GM12878 (cell line): Measurements from ENCODE around the gene HSPBAP1. TPM values are rescaled to one million over a fixed set of nuclear protein-coding genes. Genes with fewer than 3 reads are reported as not detected.
A peak's percentile ranks its signal among the peaks of the same experiment; 100 is the strongest.

ENCODE experiments used
- ATAC-seq: fragments of 200-7000 bp; cut with Tn5 transposase; 3 replicates; pipeline ENCODE4 v1.9.1; 2020; ENCODE audit warnings: mild to moderate bottlenecking, moderate library complexity
- BruUV-seq: library from RNA; stranded (reverse); fragments of 400-500 nt; replicated peaks from 2 replicates; lab custom pipeline; 2021; lab: Mats Ljungman, UMichigan
- CTCF ChIA-PET: fragments of 300-600 bp; sonication (Branson Sonifier 250); formaldehyde crosslinking; extraction: SDS; loops from one replicate; lab custom pipeline; 2021; ENCODE audit warnings: inconsistent platforms; lab: Yijun Ruan, JAX
- POLR2A ChIA-PET: fragments of 350-600 bp; formaldehyde crosslinking; extraction: SDS; loops from one replicate; lab custom pipeline; 2021; ENCODE audit warnings: inconsistent platforms; lab: Charles Lee
- RAD21 ChIA-PET: fragments of 300-600 bp; sonication (Branson Sonifier 250); formaldehyde crosslinking; loops from one replicate; lab custom pipeline; 2023; ENCODE audit warnings: antibody characterized with exemption; ENCODE audit not compliant: unreplicated experiment; lab: Charles Lee
- SMC1A ChIA-PET: fragments of 300-600 bp; sonication (Branson Sonifier 250); formaldehyde crosslinking; loops from one replicate; lab custom pipeline; 2023; ENCODE audit not compliant: unreplicated experiment, uncharacterized antibody; lab: Charles Lee
- DNase-seq: peaks from one replicate; pipeline ENCODE4 v3.0.0-alpha.2; 2011; ENCODE audit warnings: low read depth, low spot score
- FAIRE-seq: peaks from 3 replicates; lab custom pipeline; 2011; peaks lifted over from hg19 to GRCh38; lab: Jason Lieb, UNC
- H2AFZ ChIP-seq: 2 replicates; pipeline ENCODE4 v1.6.0; 2011; ENCODE audit warnings: low read depth, low read length, control low read depth; ENCODE audit not compliant: control insufficient read depth
- H3K27ac ChIP-seq: 2 replicates; pipeline ENCODE4 v1.5.1; 2011; ENCODE audit warnings: control low read depth; ENCODE audit not compliant: control insufficient read depth, insufficient read depth
- H3K27me3 ChIP-seq, 2 experiments: replicated peaks in 1 of 2; 2 replicates each; pipeline versions ENCODE4 v1.6.0 to v1.6.1; 2011; ENCODE audit warnings: low read length in 1 of 2; ENCODE audit not compliant: control insufficient read depth in 2 of 2, insufficient read depth in 2 of 2
- H3K36me3 ChIP-seq, 2 experiments: 2 replicates each; pipeline ENCODE4 v1.5.1; 2011; ENCODE audit warnings: low read length in 1 of 2; ENCODE audit not compliant: control insufficient read depth in 2 of 2, insufficient read depth in 2 of 2
- H3K4me1 ChIP-seq: 2 replicates; pipeline ENCODE4 v1.6.1; 2011; ENCODE audit warnings: mild to moderate bottlenecking, low read length, moderate library complexity, mixed read lengths; ENCODE audit not compliant: control insufficient read depth, insufficient read depth
- H3K4me2 ChIP-seq: 2 replicates; pipeline ENCODE4 v1.6.0; 2011; ENCODE audit warnings: control low read depth; ENCODE audit not compliant: control insufficient read depth, insufficient read depth
- H3K4me3 ChIP-seq: fragments of 200-600 bp; sonication (generic); 2 replicates; pipeline ENCODE4 v1.5.1; 2016
- H3K79me2 ChIP-seq: 2 replicates; pipeline ENCODE4 v1.6.0; 2011; ENCODE audit warnings: low read length; ENCODE audit not compliant: control insufficient read depth, insufficient read depth
- H3K9ac ChIP-seq: 2 replicates; pipeline ENCODE4 v1.8.0; 2011; ENCODE audit warnings: low read length, control low read depth, mixed read lengths; ENCODE audit not compliant: control insufficient read depth, insufficient read depth
- H3K9me3 ChIP-seq: replicated peaks from 3 replicates; pipeline ENCODE4 v1.5.1; 2011; ENCODE audit warnings: mild to moderate bottlenecking, low read length; ENCODE audit not compliant: control insufficient read depth, insufficient read depth
- H4K20me1 ChIP-seq: 2 replicates; pipeline ENCODE4 v1.6.0; 2011; ENCODE audit not compliant: control insufficient read depth, insufficient read depth
- ASH2L ChIP-seq: fragments of 300-600, 200-600 bp; sonication (generic); IDR thresholded peaks from 2 replicates; pipeline ENCODE4 v1.6.1; 2017; ENCODE audit warnings: low read depth, mild to moderate bottlenecking, borderline replicate concordance
- FOXM1 ChIP-seq: IDR thresholded peaks from 2 replicates; pipeline ENCODE4 v1.6.1; 2012; ENCODE audit warnings: low read depth, mild to moderate bottlenecking, inconsistent platforms, low read length, moderate library complexity
- PAX8 ChIP-seq: fragments of 450-650 bp; IDR thresholded peaks from 2 replicates; pipeline ENCODE4 v1.6.1; 2017; ENCODE audit warnings: mild to moderate bottlenecking, moderate library complexity
- POLR2AphosphoS5 ChIP-seq: IDR thresholded peaks from 2 replicates; pipeline ENCODE4 v1.6.1; 2011; ENCODE audit warnings: mild to moderate bottlenecking, low read length, inconsistent platforms
- SRF ChIP-seq, 2 experiments: IDR thresholded peaks; 2 replicates each; pipeline ENCODE4 v1.6.1; 2011; ENCODE audit warnings: low read depth in 2 of 2, low read length in 2 of 2, mild to moderate bottlenecking in 1 of 2, moderate library complexity in 1 of 2
- ZNF217 ChIP-seq: fragments of 450-650 bp; IDR thresholded peaks from 2 replicates; pipeline ENCODE4 v1.6.1; 2017; ENCODE audit warnings: antibody characterized with exemption, mild to moderate bottlenecking
- WGBS: methylation state at CpG from one replicate; pipeline ENCODE4 v1.1.6; 2016; ENCODE audit warnings: low lambda C conversion rate; ENCODE audit not compliant: insufficient replicate concordance, insufficient coverage; ENCODE audit errors: missing lambda C conversion rate; 5-methylcytosine and 5-hydroxymethylcytosine counted together
- in situ Hi-C: fragments of 300-500 bp; cut with MboI; formaldehyde crosslinking; loops from 9 replicates; pipeline ENCODE4 v1.14.3; 2018; ENCODE audit warnings: mixed read lengths
- intact Hi-C: fragments of 100-400 bp; cut with micrococcal nuclease; formaldehyde crosslinking; loops from one replicate; pipeline ENCODE4 v1.14.2; 2022; ENCODE audit not compliant: unreplicated experiment
- polyA plus RNA-seq, 11 experiments: library from polyadenylated mRNA; depleted of rRNA in 4 of 11; unstranded in 6 of 11; stranded (reverse) in 5 of 11; fragments of >200 nt; fragmentation: Nextera tagmentation in 4 of 11; fragmentation: Illumina TruSeq in 1 of 11; extraction: Ambion mirVana in 4 of 11; extraction: Trizol in 1 of 11; gene quantifications; 1 replicate in 1 of 11; 2 replicates in 10 of 11; pipeline versions ENCODE4 v1.2.1 to v1.2.3, GENCODE V29; 2011 to 2016; ENCODE audit warnings: inconsistent platforms in 2 of 11, missing spikeins in 2 of 11, low read depth in 1 of 11
- total RNA-seq, 4 experiments: library from RNA; depleted of rRNA in 3 of 4; stranded (reverse); fragments of >200 nt in 3 of 4; fragmentation: Illumina TruSeq in 1 of 4; extraction: Trizol in 1 of 4; gene quantifications; 2 replicates each; pipeline versions ENCODE4 v1.2.1 to v1.2.3, GENCODE V29; 2013 to 2021
- TF ChIP-seq, protein P1 (sequence below): fragments of 450-650 bp; IDR thresholded peaks from 2 replicates; pipeline ENCODE4 v1.6.1; 2017; ENCODE audit warnings: mild to moderate bottlenecking, moderate library complexity
- TF ChIP-seq, protein P2 (sequence below): fragments of 450-650 bp; IDR thresholded peaks from 2 replicates; pipeline ENCODE4 v1.6.1; 2016; ENCODE audit warnings: mild to moderate bottlenecking

The HSPBAP1 gene
- total and polyA plus RNA-seq, 10 of the 15 experiments (the other 5 are each of a cell fraction or from before 2014, with no cell fraction given), result 3.2 to 10.3 (median 7.9) TPM

DNA sequence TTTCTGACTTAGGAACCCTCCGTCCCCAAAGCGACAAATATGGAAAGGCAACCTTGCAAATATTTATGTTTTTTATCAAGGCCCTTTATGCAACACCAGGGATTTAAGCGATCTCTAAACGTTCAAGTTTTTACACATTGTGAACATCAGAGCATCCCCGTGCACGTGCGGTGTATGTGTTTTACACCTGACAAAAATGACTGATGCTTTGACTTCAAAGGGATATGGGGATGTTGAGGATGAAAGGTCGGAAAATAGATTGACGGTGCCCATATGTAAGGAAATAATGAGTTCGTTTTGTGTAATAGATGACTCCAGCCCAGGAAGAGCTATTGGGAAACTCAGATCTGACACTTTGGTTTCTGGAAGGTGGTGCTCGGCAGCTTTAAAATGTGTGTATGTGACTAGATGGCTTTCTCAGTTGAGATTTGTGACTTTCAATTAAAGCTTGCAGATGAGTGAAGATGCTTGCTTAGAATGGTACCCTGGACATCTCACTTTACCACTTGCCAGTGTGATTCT lies 2.1 kb upstream of the HSPBAP1 start:
- peak overlapping the region; percentile 94 for H2AFZ ChIP-seq
- no peak for ATAC-seq
- ChIA-PET RAD21 (interaction anchor here (0.9 kb wide), 1 partner anchor 14 kb away, joined by 3 read pairs; no protein-coding TSS in a partner anchor), SMC1A (interaction anchor here (0.9 to 1.4 kb wide), 3 partner anchors 19 to 22 kb away, joined by 3 to 5 read pairs (median 3); no protein-coding TSS in a partner anchor), POLR2A (interaction anchor here (0.5 to 0.9 kb wide), 2 partner anchors 14 to 462 kb away, joined by 4 to 9 read pairs; no protein-coding TSS in a partner anchor), CTCF (interaction anchor here (1.2 kb wide), 1 partner anchor 336 kb away, joined by 3 read pairs; no protein-coding TSS in a partner anchor)
- no peaks in the 10 kb centered on the region; the same call in 1 of the 2 replicates for H3K79me2 ChIP-seq
- WGBS, result 85% methylated on average over 11 of the region's 11 CpGs
- H4K20me1 ChIP-seq, result no peaks in the 10 kb centered on the region
- intact Hi-C loops (loop anchor here (1.0 to 10.0 kb wide), 2 partner anchors 21 to 231 kb away; partner anchors contain the start of genes DTX3L and PARP9), in situ Hi-C loops (no loop called here)
- BruUV-seq, result TSS peak; percentile 78
- no peaks in the 10 kb centered on the region for H3K9me3 ChIP-seq
- H3K27ac ChIP-seq, result no peak overlapping the region
- peak overlapping the region; percentile 93 for H3K4me2 ChIP-seq
- no peak for DNase-seq
- no peaks in the 10 kb centered on the region for H3K27me3 ChIP-seq
- no peak for FAIRE-seq
- TF ChIP-seq, protein P1, sequence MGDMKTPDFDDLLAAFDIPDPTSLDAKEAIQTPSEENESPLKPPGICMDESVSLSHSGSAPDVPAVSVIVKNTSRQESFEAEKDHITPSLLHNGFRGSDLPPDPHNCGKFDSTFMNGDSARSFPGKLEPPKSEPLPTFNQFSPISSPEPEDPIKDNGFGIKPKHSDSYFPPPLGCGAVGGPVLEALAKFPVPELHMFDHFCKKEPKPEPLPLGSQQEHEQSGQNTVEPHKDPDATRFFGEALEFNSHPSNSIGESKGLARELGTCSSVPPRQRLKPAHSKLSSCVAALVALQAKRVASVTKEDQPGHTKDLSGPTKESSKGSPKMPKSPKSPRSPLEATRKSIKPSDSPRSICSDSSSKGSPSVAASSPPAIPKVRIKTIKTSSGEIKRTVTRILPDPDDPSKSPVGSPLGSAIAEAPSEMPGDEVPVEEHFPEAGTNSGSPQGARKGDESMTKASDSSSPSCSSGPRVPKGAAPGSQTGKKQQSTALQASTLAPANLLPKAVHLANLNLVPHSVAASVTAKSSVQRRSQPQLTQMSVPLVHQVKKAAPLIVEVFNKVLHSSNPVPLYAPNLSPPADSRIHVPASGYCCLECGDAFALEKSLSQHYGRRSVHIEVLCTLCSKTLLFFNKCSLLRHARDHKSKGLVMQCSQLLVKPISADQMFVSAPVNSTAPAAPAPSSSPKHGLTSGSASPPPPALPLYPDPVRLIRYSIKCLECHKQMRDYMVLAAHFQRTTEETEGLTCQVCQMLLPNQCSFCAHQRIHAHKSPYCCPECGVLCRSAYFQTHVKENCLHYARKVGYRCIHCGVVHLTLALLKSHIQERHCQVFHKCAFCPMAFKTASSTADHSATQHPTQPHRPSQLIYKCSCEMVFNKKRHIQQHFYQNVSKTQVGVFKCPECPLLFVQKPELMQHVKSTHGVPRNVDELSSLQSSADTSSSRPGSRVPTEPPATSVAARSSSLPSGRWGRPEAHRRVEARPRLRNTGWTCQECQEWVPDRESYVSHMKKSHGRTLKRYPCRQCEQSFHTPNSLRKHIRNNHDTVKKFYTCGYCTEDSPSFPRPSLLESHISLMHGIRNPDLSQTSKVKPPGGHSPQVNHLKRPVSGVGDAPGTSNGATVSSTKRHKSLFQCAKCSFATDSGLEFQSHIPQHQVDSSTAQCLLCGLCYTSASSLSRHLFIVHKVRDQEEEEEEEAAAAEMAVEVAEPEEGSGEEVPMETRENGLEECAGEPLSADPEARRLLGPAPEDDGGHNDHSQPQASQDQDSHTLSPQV, result no peak
- TF ChIP-seq ASH2L (no peak), POLR2AphosphoS5 (no peak), SRF (IDR thresholded peaks at IDR 0.05; ENCODE audit: low read depth in 2 of 2, low read length in 2 of 2) (no peak), PAX8 (no peak), FOXM1 (no peak), ZNF217 (no peak)
- TF ChIP-seq, protein P2, sequence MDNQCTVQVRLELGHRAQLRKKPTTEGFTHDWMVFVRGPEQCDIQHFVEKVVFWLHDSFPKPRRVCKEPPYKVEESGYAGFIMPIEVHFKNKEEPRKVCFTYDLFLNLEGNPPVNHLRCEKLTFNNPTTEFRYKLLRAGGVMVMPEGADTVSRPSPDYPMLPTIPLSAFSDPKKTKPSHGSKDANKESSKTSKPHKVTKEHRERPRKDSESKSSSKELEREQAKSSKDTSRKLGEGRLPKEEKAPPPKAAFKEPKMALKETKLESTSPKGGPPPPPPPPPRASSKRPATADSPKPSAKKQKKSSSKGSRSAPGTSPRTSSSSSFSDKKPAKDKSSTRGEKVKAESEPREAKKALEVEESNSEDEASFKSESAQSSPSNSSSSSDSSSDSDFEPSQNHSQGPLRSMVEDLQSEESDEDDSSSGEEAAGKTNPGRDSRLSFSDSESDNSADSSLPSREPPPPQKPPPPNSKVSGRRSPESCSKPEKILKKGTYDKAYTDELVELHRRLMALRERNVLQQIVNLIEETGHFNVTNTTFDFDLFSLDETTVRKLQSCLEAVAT, result peak; percentile 53; the same call in 1 of the 2 replicates
- H3K36me3 ChIP-seq, result no peaks in the 10 kb centered on the region
- H3K9ac ChIP-seq, result peak overlapping the region; percentile 71
- no peaks in the 10 kb centered on the region for H3K4me1 ChIP-seq
- H3K4me3 ChIP-seq, result peak overlapping the region; percentile 77
